Thyroid gland (tissue), 4 donors: ENCODE measurements around the gene JDP2.

Experiments used
- POLR2A ChIP-seq, 2 donors: fragments of 450-650 bp; IDR thresholded peaks; one replicate each; pipeline ENCODE4 v1.6.1; 2017; ENCODE audit warnings: antibody characterized with exemption in 2 of 2, mild to moderate bottlenecking in 2 of 2, moderate library complexity in 1 of 2
- TF ChIP-seq, protein P1 (sequence below), 6 experiments: fragments of 200-600 bp in 3 of 6; fragments of 450-650 bp in 3 of 6; sonication (generic) in 3 of 6; IDR thresholded peaks; one replicate each; pipeline ENCODE4 v1.5.1; 2016 to 2019; ENCODE audit warnings: antibody characterized with exemption in 6 of 6, mild to moderate bottlenecking in 2 of 6, inconsistent platforms in 1 of 6, moderate library complexity in 1 of 6

DNA sequence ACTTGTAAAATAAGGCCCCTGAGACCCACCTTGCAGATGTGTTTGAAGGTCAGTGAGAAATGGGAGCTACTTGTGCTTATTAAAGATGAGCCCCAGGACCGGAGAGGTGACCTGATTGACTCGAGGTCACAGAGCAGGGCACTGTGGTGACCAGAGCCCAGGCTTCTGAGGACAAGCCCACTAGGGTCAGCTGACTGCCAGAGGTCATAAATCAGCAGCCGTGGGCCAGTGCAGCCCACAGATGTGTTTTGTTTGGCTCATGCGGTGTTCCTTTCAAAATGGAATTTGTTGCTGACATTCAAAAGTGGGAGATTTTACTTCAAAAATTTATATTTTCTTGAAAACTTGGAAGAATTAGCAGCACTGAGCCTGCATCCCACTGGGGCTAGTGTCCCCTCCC is 24.5 kb downstream of the JDP2 start:
- TF ChIP-seq, protein P1, sequence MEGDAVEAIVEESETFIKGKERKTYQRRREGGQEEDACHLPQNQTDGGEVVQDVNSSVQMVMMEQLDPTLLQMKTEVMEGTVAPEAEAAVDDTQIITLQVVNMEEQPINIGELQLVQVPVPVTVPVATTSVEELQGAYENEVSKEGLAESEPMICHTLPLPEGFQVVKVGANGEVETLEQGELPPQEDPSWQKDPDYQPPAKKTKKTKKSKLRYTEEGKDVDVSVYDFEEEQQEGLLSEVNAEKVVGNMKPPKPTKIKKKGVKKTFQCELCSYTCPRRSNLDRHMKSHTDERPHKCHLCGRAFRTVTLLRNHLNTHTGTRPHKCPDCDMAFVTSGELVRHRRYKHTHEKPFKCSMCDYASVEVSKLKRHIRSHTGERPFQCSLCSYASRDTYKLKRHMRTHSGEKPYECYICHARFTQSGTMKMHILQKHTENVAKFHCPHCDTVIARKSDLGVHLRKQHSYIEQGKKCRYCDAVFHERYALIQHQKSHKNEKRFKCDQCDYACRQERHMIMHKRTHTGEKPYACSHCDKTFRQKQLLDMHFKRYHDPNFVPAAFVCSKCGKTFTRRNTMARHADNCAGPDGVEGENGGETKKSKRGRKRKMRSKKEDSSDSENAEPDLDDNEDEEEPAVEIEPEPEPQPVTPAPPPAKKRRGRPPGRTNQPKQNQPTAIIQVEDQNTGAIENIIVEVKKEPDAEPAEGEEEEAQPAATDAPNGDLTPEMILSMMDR (IDR thresholded peaks at IDR 0.05): no peak
- TF ChIP-seq POLR2A (IDR thresholded peaks at IDR 0.05): no peak
